ENCODE measurements around the gene ARHGAP32.

GRCh38 chr11:128981254-128981653, 210.9 kb downstream of the ARHGAP32 start:
- TF ChIP-seq CTCF (conservative IDR thresholded peaks at IDR 0.05; ENCODE audit: low read length) (no peak), EZH2phosphoT487 (IDR thresholded peaks at IDR 0.05; ENCODE audit: borderline replicate concordance, low read depth, low read length) (no peak)
